Peyer's patch (tissue), 4 donors: ENCODE data around the gene AKT1.

Experiments used
- POLR2A ChIP-seq, 2 donors: fragments of 450-650 bp; IDR thresholded peaks; one replicate each; pipeline ENCODE4 v1.5.1; 2017; ENCODE audit warnings: antibody characterized with exemption in 2 of 2, mild to moderate bottlenecking in 2 of 2, moderate library complexity in 2 of 2
- TF ChIP-seq, protein P1 (sequence below), 6 experiments: fragments of 450-650 bp in 4 of 6; fragments of 200-600 bp in 2 of 6; sonication (generic) in 1 of 6; IDR thresholded peaks; one replicate each; pipeline ENCODE4 v1.5.1; 2017 to 2019; ENCODE audit warnings: antibody characterized with exemption in 6 of 6, mild to moderate bottlenecking in 3 of 6, moderate library complexity in 1 of 6

DNA sequence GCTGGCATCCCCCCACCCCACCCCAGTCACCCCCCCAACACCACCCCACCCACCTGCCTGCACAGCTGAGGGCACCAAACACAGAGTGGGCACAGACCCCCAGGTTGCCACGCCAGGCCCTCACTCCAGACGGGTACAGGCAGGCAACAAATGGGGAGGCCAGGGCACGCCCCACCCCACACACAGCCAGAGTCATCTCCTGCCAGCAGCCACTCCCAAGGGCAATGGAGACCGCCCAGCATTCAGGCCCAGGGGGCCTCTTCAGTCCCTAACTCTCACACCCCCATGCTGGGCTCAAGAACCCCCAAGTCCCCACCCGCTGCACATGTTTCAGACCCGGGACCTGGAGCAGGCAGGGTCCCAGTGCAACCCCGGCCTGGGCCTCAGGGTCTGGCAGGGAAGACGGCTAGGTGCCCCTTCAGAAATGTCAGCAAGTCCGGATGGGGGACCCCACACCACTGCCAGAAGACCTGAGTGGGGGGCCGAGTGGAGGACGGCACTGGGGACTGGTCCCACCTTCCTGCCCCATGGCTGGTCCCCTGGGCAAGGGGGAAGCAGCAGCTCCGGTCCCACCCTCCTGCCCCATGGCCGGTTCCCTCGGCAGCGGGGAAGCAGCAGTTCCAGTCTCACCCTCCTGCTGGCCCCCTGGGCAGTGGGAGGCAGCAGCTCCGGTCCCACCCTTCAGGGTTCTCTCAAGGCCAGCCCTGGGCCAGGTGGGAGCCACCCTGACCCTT is 11.9 kb downstream of the AKT1 start:
- no peak for TF ChIP-seq POLR2A (IDR thresholded peaks at IDR 0.05)
- TF ChIP-seq, protein P1, sequence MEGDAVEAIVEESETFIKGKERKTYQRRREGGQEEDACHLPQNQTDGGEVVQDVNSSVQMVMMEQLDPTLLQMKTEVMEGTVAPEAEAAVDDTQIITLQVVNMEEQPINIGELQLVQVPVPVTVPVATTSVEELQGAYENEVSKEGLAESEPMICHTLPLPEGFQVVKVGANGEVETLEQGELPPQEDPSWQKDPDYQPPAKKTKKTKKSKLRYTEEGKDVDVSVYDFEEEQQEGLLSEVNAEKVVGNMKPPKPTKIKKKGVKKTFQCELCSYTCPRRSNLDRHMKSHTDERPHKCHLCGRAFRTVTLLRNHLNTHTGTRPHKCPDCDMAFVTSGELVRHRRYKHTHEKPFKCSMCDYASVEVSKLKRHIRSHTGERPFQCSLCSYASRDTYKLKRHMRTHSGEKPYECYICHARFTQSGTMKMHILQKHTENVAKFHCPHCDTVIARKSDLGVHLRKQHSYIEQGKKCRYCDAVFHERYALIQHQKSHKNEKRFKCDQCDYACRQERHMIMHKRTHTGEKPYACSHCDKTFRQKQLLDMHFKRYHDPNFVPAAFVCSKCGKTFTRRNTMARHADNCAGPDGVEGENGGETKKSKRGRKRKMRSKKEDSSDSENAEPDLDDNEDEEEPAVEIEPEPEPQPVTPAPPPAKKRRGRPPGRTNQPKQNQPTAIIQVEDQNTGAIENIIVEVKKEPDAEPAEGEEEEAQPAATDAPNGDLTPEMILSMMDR (IDR thresholded peaks at IDR 0.05): no peak
